Measurements from ENCODE around the gene ANKRD11.

The ANKRD11 gene

DNA sequence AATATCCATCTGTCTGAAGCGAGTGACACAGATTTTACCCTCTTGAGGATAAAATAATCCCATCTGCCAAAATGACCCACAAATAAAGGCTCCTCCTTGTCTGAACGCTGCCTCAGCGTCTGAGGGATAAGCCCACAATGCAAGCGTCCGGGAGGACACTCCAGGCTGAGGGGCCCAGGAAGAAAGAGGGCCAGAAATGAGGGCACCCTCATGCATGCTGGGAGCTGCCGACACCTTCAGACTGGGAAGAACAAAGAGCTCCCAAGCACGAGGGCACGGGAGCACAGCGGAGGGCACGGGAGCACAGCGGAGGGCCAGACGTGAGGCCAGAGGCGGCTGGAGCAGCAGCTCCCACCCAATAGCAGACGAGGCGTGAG is 145.9 kb downstream of the ANKRD11 start:
- TF ChIP-seq, protein P1, sequence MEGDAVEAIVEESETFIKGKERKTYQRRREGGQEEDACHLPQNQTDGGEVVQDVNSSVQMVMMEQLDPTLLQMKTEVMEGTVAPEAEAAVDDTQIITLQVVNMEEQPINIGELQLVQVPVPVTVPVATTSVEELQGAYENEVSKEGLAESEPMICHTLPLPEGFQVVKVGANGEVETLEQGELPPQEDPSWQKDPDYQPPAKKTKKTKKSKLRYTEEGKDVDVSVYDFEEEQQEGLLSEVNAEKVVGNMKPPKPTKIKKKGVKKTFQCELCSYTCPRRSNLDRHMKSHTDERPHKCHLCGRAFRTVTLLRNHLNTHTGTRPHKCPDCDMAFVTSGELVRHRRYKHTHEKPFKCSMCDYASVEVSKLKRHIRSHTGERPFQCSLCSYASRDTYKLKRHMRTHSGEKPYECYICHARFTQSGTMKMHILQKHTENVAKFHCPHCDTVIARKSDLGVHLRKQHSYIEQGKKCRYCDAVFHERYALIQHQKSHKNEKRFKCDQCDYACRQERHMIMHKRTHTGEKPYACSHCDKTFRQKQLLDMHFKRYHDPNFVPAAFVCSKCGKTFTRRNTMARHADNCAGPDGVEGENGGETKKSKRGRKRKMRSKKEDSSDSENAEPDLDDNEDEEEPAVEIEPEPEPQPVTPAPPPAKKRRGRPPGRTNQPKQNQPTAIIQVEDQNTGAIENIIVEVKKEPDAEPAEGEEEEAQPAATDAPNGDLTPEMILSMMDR (IDR thresholded peaks at IDR 0.05; ENCODE audit: low read depth, low read length, missing control alignments), result no peak
- DNase-seq (ENCODE audit: extremely low read depth, low read depth), result no peak
- H3K4me3 ChIP-seq (replicated peaks; ENCODE audit: low read depth, low read length), result peak overlapping the region; percentile 26

DNA sequence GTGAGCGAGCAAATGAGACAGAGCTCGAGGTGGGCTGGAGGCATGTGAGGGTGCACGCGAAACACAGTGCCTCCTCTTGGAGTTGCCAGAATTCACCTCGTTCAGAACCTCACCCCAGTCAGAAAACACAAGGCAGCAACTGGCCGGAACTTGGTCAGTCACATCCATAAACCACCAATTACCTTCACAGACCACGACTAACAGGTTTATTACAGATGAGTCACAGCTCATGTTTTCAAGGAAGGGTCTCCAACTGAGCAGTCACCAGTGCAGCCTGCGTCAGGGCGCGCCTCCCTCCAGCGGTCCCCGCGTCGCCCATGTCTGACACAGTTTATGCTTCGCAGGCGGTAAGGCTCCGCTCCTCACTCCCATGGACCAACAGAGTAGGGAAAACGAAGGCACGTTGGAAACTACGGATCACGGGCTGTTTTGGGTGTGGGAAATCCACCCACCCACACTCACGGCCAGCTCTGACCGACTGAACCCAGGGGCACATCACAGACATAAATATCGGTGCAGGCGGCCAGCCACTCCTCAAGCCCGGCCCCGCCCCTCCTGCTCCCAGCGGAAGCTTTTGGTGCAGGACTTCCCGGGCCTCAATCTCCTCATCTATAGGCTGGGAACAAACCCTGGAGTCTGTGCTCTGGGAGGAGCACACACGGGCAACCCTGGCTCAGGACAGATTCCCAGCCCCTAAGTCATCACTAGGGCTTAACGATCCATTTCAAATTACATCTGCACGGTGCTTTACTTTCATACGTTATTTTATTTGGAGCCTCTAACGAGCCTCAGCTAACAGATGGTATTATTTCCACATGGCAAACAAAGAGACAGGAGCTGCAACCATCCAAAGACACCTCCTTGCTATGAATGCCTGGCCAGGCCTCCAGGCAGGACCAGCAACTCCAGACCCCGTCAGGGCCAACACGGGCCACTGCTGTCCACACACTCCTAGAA is 146.6 kb downstream of the ANKRD11 start:
- H3K4me3 ChIP-seq (replicated peaks; ENCODE audit: low read depth, low read length), result peak overlapping the region; percentile 26
- TF ChIP-seq, protein P1 (IDR thresholded peaks at IDR 0.05; ENCODE audit: low read depth, low read length, missing control alignments), result no peak
- no peak for DNase-seq (ENCODE audit: extremely low read depth, low read depth)

DNA sequence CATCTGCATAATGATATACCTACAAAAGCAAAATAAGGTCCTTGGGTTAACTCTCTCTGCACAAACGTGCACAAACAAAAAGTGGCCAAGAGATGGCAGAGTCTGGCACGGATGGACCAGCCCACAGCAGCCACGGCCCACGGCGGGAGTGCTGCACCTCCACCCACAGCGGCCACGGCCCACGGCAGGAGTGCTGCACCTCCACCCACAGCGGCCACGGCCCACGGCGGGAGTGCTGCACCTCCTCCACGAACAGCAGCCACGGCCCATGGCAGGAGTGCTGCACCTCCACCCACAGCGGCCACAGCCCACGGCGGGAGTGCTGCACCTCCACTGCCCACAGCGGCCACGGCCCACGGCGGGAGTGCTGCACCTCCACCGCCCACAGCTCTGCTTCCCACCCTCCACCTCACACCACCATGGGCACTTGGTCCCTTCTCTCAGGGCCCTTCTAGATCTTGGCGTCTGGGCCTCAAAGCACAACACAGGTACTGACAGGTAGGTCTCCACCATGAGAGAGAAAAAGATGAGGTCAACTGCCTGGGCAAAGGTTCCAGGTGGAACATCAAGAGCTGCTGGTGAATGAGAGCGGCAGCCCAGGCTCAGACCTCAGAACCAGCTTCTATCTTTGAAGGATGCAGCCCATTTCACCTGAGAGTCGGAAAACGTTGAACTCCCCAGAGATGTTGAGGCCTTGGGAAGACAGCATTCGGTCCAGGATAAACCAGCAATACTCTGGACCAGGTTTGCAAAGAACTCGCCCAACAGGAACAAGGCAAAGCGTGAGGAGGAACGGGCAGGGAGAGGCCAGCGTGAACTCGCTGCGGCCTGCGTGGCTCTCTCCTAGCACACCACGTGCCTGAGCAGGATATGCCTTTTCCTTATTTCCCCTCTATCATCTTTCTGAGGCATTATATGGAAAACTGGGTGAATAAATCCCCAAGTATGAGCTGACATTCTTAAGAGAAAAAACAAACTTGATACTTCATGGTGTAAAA is 148.4 kb downstream of the ANKRD11 start:
- no peak overlapping the region for H3K4me3 ChIP-seq (replicated peaks; ENCODE audit: low read depth, low read length)
- no peak for DNase-seq (ENCODE audit: extremely low read depth, low read depth)
- TF ChIP-seq, protein P1 (IDR thresholded peaks at IDR 0.05; ENCODE audit: low read depth, low read length, missing control alignments), result no peak

DNA sequence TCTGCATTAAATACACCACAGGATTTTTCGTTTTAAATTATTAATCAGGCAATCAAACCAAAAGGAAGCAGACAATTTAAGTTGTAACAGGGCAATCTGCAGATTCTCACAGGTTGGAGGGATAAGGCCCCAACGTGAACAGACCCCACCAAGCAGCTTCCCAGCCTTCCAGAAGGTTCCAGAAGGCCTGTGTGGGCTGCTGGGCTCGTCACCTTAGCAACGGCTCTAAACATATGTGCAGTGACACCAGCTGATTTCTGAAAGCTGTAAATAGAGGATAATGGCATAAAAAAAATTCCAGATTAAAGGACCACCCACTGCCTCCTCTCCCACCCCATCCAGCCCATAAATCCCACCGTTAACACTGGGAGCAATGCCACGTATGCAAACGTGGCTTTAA is 149.1 kb downstream of the ANKRD11 start:
- no peak for DNase-seq (ENCODE audit: extremely low read depth, low read depth)
- TF ChIP-seq, protein P1 (IDR thresholded peaks at IDR 0.05; ENCODE audit: low read depth, low read length, missing control alignments), result no peak
- H3K4me3 ChIP-seq (replicated peaks; ENCODE audit: low read depth, low read length), result no peak overlapping the region

DNA sequence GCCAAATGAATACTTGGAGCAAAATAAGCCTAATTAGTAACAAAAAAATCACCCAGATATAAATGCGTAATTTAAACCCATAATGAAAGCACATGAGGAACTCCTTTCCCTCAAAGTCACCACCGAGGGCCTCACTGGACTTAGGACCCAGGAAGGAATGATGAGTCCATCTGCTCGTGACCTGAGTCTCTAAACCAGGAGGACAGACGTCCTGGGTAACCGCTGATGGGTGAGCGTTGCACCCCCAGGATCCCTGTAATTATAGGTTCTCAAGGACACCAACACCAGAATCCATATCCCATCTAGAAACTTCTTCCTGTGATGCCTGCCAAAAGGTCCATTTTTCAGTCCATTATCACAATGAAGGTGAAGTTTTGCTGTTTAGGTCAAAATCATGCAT is 151.5 kb downstream of the ANKRD11 start:
- no peak for DNase-seq (ENCODE audit: extremely low read depth, low read depth)
- TF ChIP-seq, protein P1 (IDR thresholded peaks at IDR 0.05; ENCODE audit: low read depth, low read length, missing control alignments), result no peak
- no peak overlapping the region for H3K4me3 ChIP-seq (replicated peaks; ENCODE audit: low read depth, low read length)

DNA sequence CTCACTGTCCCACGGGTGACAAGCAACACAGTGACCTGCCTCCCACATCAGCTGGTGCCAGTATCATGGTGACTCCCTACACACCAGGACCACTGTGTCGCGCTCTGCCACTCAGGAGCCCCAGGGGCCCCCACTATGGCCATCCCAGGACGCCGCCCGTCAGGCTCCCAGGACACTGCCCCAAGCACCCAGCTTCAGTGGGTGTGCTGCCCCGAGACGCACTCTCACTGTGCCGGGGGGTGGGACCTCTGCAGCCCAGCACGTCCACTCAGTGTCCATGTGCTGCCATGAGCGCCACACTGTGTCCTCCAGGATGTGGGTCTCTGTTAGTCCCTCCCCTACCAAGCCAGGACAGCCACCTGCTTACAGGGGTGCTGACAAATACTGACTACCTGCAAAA is 152.4 kb downstream of the ANKRD11 start:
- TF ChIP-seq, protein P1 (IDR thresholded peaks at IDR 0.05; ENCODE audit: low read depth, low read length, missing control alignments), result no peak
- no peak for DNase-seq (ENCODE audit: extremely low read depth, low read depth)
- no peak overlapping the region for H3K4me3 ChIP-seq (replicated peaks; ENCODE audit: low read depth, low read length)
